ENCODE measurements around the gene PNPO.

PNPO gene

GRCh38 chr17:47956791-47957590, 15.6 kb downstream of the PNPO start:
- DNase-seq (ENCODE audit: low read depth) = no peak
- no peak overlapping the region for H3K4me3 ChIP-seq (ENCODE audit: low read depth, low read length)
- no peak for TF ChIP-seq CTCF (IDR thresholded peaks at IDR 0.05; ENCODE audit: insufficient read depth, low read depth, low read length, missing control alignments)

- DNase-seq (ENCODE audit: low read depth) = no peak
- H3K4me3 ChIP-seq (ENCODE audit: low read depth, low read length) = no peak within 1 kb of the TSS
- TF ChIP-seq CTCF (IDR thresholded peaks at IDR 0.05; ENCODE audit: insufficient read depth, low read depth, low read length, missing control alignments) = no peak
Observed at GRCh38 chr17:47957591-47958490, 16.5 kb downstream of the PNPO start, which contains the start of gene PRR15L. Gene PRR15L (minus strand): TSS chr17:47957883. CDS start chr17:47953234, 4,649 bp downstream.

GRCh38 chr17:47959825-47960655, 18.7 kb downstream of the PNPO start:
- no peak for TF ChIP-seq CTCF (IDR thresholded peaks at IDR 0.05; ENCODE audit: insufficient read depth, low read depth, low read length, missing control alignments)
- no peak for DNase-seq (ENCODE audit: low read depth)
- H3K4me3 ChIP-seq (ENCODE audit: low read depth, low read length) = no peak overlapping the region

GRCh38 chr17:47961406-47961805, 20.0 kb downstream of the PNPO start:
- no peak overlapping the region for H3K4me3 ChIP-seq (ENCODE audit: low read depth, low read length)
- DNase-seq (ENCODE audit: low read depth) = no peak
- no peak for TF ChIP-seq CTCF (IDR thresholded peaks at IDR 0.05; ENCODE audit: insufficient read depth, low read depth, low read length, missing control alignments)

- DNase-seq (ENCODE audit: low read depth) = no peak
- TF ChIP-seq CTCF (IDR thresholded peaks at IDR 0.05; ENCODE audit: insufficient read depth, low read depth, low read length, missing control alignments) = no peak
- H3K4me3 ChIP-seq (ENCODE audit: low read depth, low read length) = no peak overlapping the region
Observed at GRCh38 chr17:47962901-47963300, 21.5 kb downstream of the PNPO start.

GRCh38 chr17:47964856-47965255, 23.5 kb downstream of the PNPO start:
- no peak for DNase-seq (ENCODE audit: low read depth)
- no peak for TF ChIP-seq CTCF (IDR thresholded peaks at IDR 0.05; ENCODE audit: insufficient read depth, low read depth, low read length, missing control alignments)
- H3K4me3 ChIP-seq (ENCODE audit: low read depth, low read length) = no peak overlapping the region
